ENCODE measurements around the gene TBK1. TPM values are rescaled to one million over a fixed set of nuclear protein-coding genes. Genes with fewer than 3 reads are reported as not detected.
A peak's percentile ranks its signal among the peaks of the same experiment; 100 is the strongest.

The TBK1 gene
- total RNA-seq, 1 donor, result 32.1 TPM

- TF ChIP-seq CTCF (IDR thresholded peaks at IDR 0.05; ENCODE audit: insufficient read depth, low read length), result no peak
- H3K4me3 ChIP-seq (ENCODE audit: low read depth, low read length), result no peak overlapping the region
These were observed 98.8 kb downstream of the TBK1 start for GRCh38 chr12:64550755-64551154.

DNA sequence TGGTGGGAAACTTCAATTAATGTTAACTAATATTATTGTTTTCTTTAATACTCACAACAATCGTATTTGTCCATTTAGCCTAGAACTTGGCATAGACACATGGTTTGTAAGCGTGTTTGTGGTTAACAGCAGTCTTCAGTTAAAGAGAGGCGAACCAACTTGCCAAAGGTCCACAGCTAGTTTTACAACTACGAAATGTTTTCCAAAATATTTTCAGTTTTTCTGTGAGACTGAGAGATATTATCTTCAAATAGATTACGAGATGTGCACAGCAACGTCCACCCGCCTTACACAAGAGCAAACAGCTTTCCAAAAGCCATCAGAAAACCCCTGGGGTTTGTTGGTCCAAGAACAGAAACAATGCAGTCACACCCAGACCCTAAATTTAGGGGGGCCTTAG lies 99.8 kb downstream of the TBK1 start:
- no peak for TF ChIP-seq CTCF (IDR thresholded peaks at IDR 0.05; ENCODE audit: insufficient read depth, low read length)
- DNase-seq (ENCODE audit: low read depth), result peak; percentile 42
- no peak overlapping the region for H3K4me3 ChIP-seq (ENCODE audit: low read depth, low read length)

More at GRCh38 chr12:64550755-64551154, 98.8 kb downstream of the TBK1 start:
- DNase-seq (ENCODE audit: low read depth), result no peak

Other genes with a start within 250 kb of the TBK1 start
- 3.8 and 9.0 TPM in 2 replicates for gene KICS2, start 229.8 kb upstream of the TBK1 start, total RNA-seq (ENCODE audit: low replicate concordance)
- gene C12orf56, start 61.4 kb upstream of the TBK1 start, total RNA-seq (ENCODE audit: low replicate concordance), result 4.0 TPM in 1 of 2 replicates, not detected in the other
- gene XPOT, start 47.7 kb upstream of the TBK1 start, total RNA-seq (ENCODE audit: low replicate concordance), result 131 and 237 TPM in 2 replicates
- 7.7 and 13.6 TPM in 2 replicates for gene RASSF3, start 158.4 kb downstream of the TBK1 start, total RNA-seq (ENCODE audit: low replicate concordance)